Measurements from ENCODE around the gene AMDHD1. TPM values are rescaled to one million over a fixed set of nuclear protein-coding genes. Genes with fewer than 3 reads are reported as not detected.

The AMDHD1 gene
- total RNA-seq, 1 donor from 2014 or later = 0.49 TPM

Other genes starting within 250 kb of the AMDHD1 start
- 74.5 TPM for gene NTN4, start 152.6 kb upstream of the AMDHD1 start, total RNA-seq
- gene SNRPF, start 84.4 kb upstream of the AMDHD1 start, total RNA-seq = 12.1 TPM
- not detected for gene CCDC38, start 717 bp upstream of the AMDHD1 start, total RNA-seq
- 0.68 TPM for gene HAL, start 53.0 kb downstream of the AMDHD1 start, total RNA-seq
- 35.6 TPM for gene LTA4H, start 92.3 kb downstream of the AMDHD1 start, total RNA-seq